Fibroblast of skin of left biceps (primary cell): ENCODE data around the gene TGM4.
"Not testable (repeated sequence)": the region's sequence is repeated elsewhere in the genome, so short reads cannot be mapped to it uniquely, and the experiment has no call there.

ENCODE experiments used
- DNase-seq, 2 experiments: peaks; one replicate each; pipeline ENCODE4 v3.0.0-alpha.2; 2013; ENCODE audit warnings: low read depth in 2 of 2

TGM4 gene

GRCh38 chr3:44874308-44874707 is at the start of gene TGM4:
Gene TGM4, plus strand, starts transcription at chr3:44874608. Its CDS starts 71 bp downstream, at chr3:44874679.
- no peak for DNase-seq

GRCh38 chr3:44825264-44825925 is 49.0 kb upstream of the TGM4 start:
- DNase-seq = peak; percentile 18 to 23

GRCh38 chr3:44827196-44827595 is 47.2 kb upstream of the TGM4 start:
- no peak for DNase-seq

- DNase-seq = no peak
These were observed 43.2 kb upstream of the TGM4 start for GRCh38 chr3:44831232-44831631.

GRCh38 chr3:44832032-44832431 is 42.4 kb upstream of the TGM4 start:
- DNase-seq = no peak

- no peak for DNase-seq
These were observed 41.4 kb upstream of the TGM4 start for GRCh38 chr3:44832965-44833364.

GRCh38 chr3:44833394-44833793 is 41.0 kb upstream of the TGM4 start:
- DNase-seq = no peak

GRCh38 chr3:44835684-44836083 is 38.7 kb upstream of the TGM4 start:
- no peak for DNase-seq

- DNase-seq = no peak
These were observed 32.0 kb upstream of the TGM4 start for GRCh38 chr3:44842376-44842775.

- no peak for DNase-seq
These were observed 28.6 kb upstream of the TGM4 start for GRCh38 chr3:44845528-44846520.

- DNase-seq = no peak
These were observed 25.8 kb upstream of the TGM4 start for GRCh38 chr3:44848634-44849033.

- not testable (repeated sequence) for DNase-seq
These were observed 17.7 kb upstream of the TGM4 start for GRCh38 chr3:44856663-44857062.

- DNase-seq = no peak
These were observed 14.3 kb upstream of the TGM4 start for GRCh38 chr3:44860117-44860516.

GRCh38 chr3:44861412-44862225 is 12.8 kb upstream of the TGM4 start, which contains the start of gene TMEM42:
Gene TMEM42, plus strand, starts transcription at chr3:44861912. Its CDS starts 13 bp downstream, at chr3:44861925.
- DNase-seq = peak; percentile 68

- DNase-seq = no peak
These were observed 12.2 kb upstream of the TGM4 start for GRCh38 chr3:44862226-44862637.

- DNase-seq = no peak
These were observed 9.0 kb upstream of the TGM4 start for GRCh38 chr3:44865272-44866035.

- DNase-seq = no peak
These were observed 6.8 kb upstream of the TGM4 start for GRCh38 chr3:44867421-44868111.

- no peak for DNase-seq
These were observed 3.9 kb upstream of the TGM4 start for GRCh38 chr3:44870375-44871061.

- no peak for DNase-seq
These were observed 1.2 kb downstream of the TGM4 start for GRCh38 chr3:44875596-44875995.

- no peak for DNase-seq
These were observed 2.9 kb downstream of the TGM4 start for GRCh38 chr3:44877333-44877732.
